GM12878 (cell line): ENCODE data around the gene SESN3. TPM values are rescaled to one million over a fixed set of nuclear protein-coding genes. Genes with fewer than 3 reads are reported as not detected.

ENCODE experiments used
- BCL3 ChIP-seq: IDR thresholded peaks from 2 replicates; pipeline ENCODE4 v1.6.1; 2011; ENCODE audit warnings: borderline replicate concordance, low read depth, mild to moderate bottlenecking, moderate library complexity, low read length; ENCODE audit not compliant: insufficient read depth, poor library complexity, severe bottlenecking
- CBX3 ChIP-seq: fragments of 200-600 bp; sonication (generic); IDR thresholded peaks from 2 replicates; pipeline ENCODE4 v1.6.1; 2016; ENCODE audit warnings: low read depth, borderline replicate concordance
- GABPA ChIP-seq: IDR thresholded peaks from 2 replicates; pipeline ENCODE4 v1.6.1; 2014; ENCODE audit warnings: antibody characterized with exemption, low read depth, mild to moderate bottlenecking, inconsistent platforms
- IKZF2 ChIP-seq, 2 experiments: fragments of 450-650 bp; IDR thresholded peaks; 2 replicates each; pipeline ENCODE4 v1.6.1; 2017; ENCODE audit warnings: mild to moderate bottlenecking in 2 of 2, moderate library complexity in 2 of 2
- JUNB ChIP-seq: IDR thresholded peaks from 2 replicates; pipeline ENCODE4 v1.6.1; 2016; ENCODE audit warnings: antibody characterized with exemption, mild to moderate bottlenecking
- MEF2A ChIP-seq: IDR thresholded peaks from 2 replicates; pipeline ENCODE4 v1.6.1; 2011; ENCODE audit warnings: low read depth, mild to moderate bottlenecking, low read length, moderate library complexity; ENCODE audit not compliant: insufficient read depth
- RAD21 ChIP-seq: IDR thresholded peaks from 2 replicates; pipeline ENCODE4 v1.6.1; 2011; ENCODE audit warnings: mild to moderate bottlenecking, low read depth, low read length, moderate library complexity; ENCODE audit not compliant: insufficient read depth
- RELB ChIP-seq: fragments of 450-650 bp; IDR thresholded peaks from 2 replicates; pipeline ENCODE4 v1.6.1; 2017; ENCODE audit warnings: low read depth, mild to moderate bottlenecking, moderate library complexity
- TCF12 ChIP-seq: IDR thresholded peaks from 2 replicates; pipeline ENCODE4 v1.6.1; 2011; ENCODE audit warnings: low read depth, mild to moderate bottlenecking, low read length
- YY1 ChIP-seq: IDR thresholded peaks from 2 replicates; pipeline ENCODE4 v1.6.1; 2011; ENCODE audit warnings: low read depth, mild to moderate bottlenecking, low read length
- ZNF207 ChIP-seq: fragments of 450-650 bp; IDR thresholded peaks from 2 replicates; pipeline ENCODE4 v1.6.1; 2014; ENCODE audit warnings: antibody characterized with exemption, mild to moderate bottlenecking, borderline replicate concordance
- ZNF217 ChIP-seq: fragments of 450-650 bp; IDR thresholded peaks from 2 replicates; pipeline ENCODE4 v1.6.1; 2017; ENCODE audit warnings: antibody characterized with exemption, mild to moderate bottlenecking
- ZNF384 ChIP-seq: IDR thresholded peaks from 2 replicates; pipeline ENCODE4 v1.6.1; 2012; ENCODE audit warnings: low read depth, mild to moderate bottlenecking, low read length, improper control_type of control experiment, borderline replicate concordance
- polyA plus RNA-seq, 11 experiments: library from polyadenylated mRNA; depleted of rRNA in 4 of 11; unstranded in 6 of 11; stranded (reverse) in 5 of 11; fragments of >200 nt; fragmentation: Nextera tagmentation in 4 of 11; fragmentation: Illumina TruSeq in 1 of 11; extraction: Ambion mirVana in 4 of 11; extraction: Trizol in 1 of 11; gene quantifications; 1 replicate in 1 of 11; 2 replicates in 10 of 11; pipeline versions ENCODE4 v1.2.1 to v1.2.3, GENCODE V29; 2011 to 2016; ENCODE audit warnings: inconsistent platforms in 2 of 11, missing spikeins in 2 of 11, low read depth in 1 of 11
- total RNA-seq, 4 experiments: library from RNA; depleted of rRNA in 3 of 4; stranded (reverse); fragments of >200 nt in 3 of 4; fragmentation: Illumina TruSeq in 1 of 4; extraction: Trizol in 1 of 4; gene quantifications; 2 replicates each; pipeline versions ENCODE4 v1.2.1 to v1.2.3, GENCODE V29; 2013 to 2021

Gene SESN3
- total and polyA plus RNA-seq, 10 of the 15 experiments (the other 5 are each of a cell fraction or from before 2014, with no cell fraction given) = 0.64 to 6.7 (median 3.0) TPM

- TF ChIP-seq GABPA (0 out of 2 replicates have a peak, but pooled peaks have one; percentile 12), JUNB (peak; percentile 53), ZNF207 (no peak), CBX3 (no peak), RELB (peak; percentile 50; the same call in 1 of the 2 replicates), ZNF384 (0 out of 2 replicates have a peak, but pooled peaks have one; percentile 40), MEF2A (no peak), IKZF2 (IDR thresholded peaks at IDR 0.05) (peak in 1 of 2 experiments; percentile 63; a peak in 2 of 4 replicates), ZNF217 (no peak), RAD21 (no peak), TCF12 (no peak), BCL3 (no peak), YY1 (no peak)
These were observed 11.3 kb upstream of the SESN3 start (continued) for GRCh38 chr11:95242091-95242844.
